Measurements from ENCODE around the gene SRSF9.

The SRSF9 gene

GRCh38 chr12:120457133-120457532 is 12.4 kb downstream of the SRSF9 start:
- H2BK15ac ChIP-seq (ENCODE audit: low read depth, poor library complexity, severe bottlenecking): no peak overlapping the region
- H3K4me1 ChIP-seq (ENCODE audit: control insufficient read depth, insufficient read depth, low read depth, low read length): no peaks in the 10 kb centered on the region
- no peak overlapping the region for H4K8ac ChIP-seq (ENCODE audit: low read length)
- no peak overlapping the region for H2BK5ac ChIP-seq (ENCODE audit: low read depth, low read length, poor library complexity, severe bottlenecking)
- no peak overlapping the region for H3K4me2 ChIP-seq (ENCODE audit: low read length, poor library complexity, severe bottlenecking)
- no peak overlapping the region for H3K4me3 ChIP-seq (ENCODE audit: insufficient read depth in 1 of 2, low read depth in 1 of 2, low read length in 2 of 2)
- H3K9ac ChIP-seq (ENCODE audit: low read length): no peak overlapping the region
- H3K36me3 ChIP-seq (ENCODE audit: control insufficient read depth in 1 of 2, insufficient read depth in 2 of 2, low read depth in 1 of 2, low read length in 2 of 2): peaks cover 50 to 92% of the 10 kb centered on the region in 2 experiments
- no peak overlapping the region for H3K18ac ChIP-seq (ENCODE audit: low read depth in 1 of 2, low read length in 2 of 2)
- no peak overlapping the region for H2AFZ ChIP-seq (ENCODE audit: low read depth, low read length)
- no peak overlapping the region for H3K23ac ChIP-seq (ENCODE audit: low read length in 2 of 2)
- H2BK12ac ChIP-seq (ENCODE audit: low read length in 2 of 2): no peak overlapping the region
- no peak overlapping the region for H3K14ac ChIP-seq (ENCODE audit: low read length in 2 of 2)
- no peak overlapping the region for H2AK5ac ChIP-seq (ENCODE audit: low read length, severe bottlenecking)
- no peak overlapping the region for H2BK120ac ChIP-seq (ENCODE audit: low read depth, low read length)
- H3K4ac ChIP-seq (ENCODE audit: low read depth in 1 of 2, low read length in 2 of 2): no peak overlapping the region
- DNase-seq: no peak
- no peak overlapping the region for H3K27ac ChIP-seq (ENCODE audit: low read length, poor library complexity, severe bottlenecking)
- no peak overlapping the region for H4K91ac ChIP-seq (ENCODE audit: low read length)
- peaks cover 16% of the 10 kb centered on the region for H3K79me1 ChIP-seq (replicated peaks; ENCODE audit: low read length, poor library complexity, severe bottlenecking)
- WGBS: 86% methylated on average over 6 of the region's 6 CpGs
- H3K9me3 ChIP-seq (ENCODE audit: control insufficient read depth, low read length): no peaks in the 10 kb centered on the region
- H3K27me3 ChIP-seq (ENCODE audit: control insufficient read depth in 1 of 2, insufficient read depth in 1 of 2, low read length in 2 of 2): no peaks in the 10 kb centered on the region

DNA sequence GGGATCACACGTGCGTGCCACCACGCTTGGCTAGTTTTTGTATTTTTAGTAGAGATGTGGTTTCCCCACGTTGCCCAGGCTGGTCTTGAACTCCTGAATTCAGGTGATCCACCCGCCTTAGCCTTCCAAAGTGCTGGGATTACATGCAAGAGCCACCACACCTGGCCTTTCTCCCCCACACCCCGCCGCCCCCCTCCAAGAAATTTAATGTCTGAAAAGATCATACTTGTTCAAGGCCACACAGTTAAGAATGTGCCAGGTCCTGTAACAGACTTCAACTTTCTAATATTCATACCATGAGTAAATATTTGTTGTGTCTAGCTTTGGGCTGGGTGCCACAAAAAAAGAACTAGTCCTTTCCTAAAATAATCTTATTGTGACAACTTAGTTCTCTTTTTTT is 14.2 kb downstream of the SRSF9 start:
- WGBS: 100% methylated on average over 4 of the region's 7 CpGs
- no peak overlapping the region for H3K27ac ChIP-seq (ENCODE audit: low read length, poor library complexity, severe bottlenecking)
- no peak overlapping the region for H4K8ac ChIP-seq (ENCODE audit: low read length)
- no peak overlapping the region for H2AK5ac ChIP-seq (ENCODE audit: low read length, severe bottlenecking)
- H3K4ac ChIP-seq (ENCODE audit: low read depth in 1 of 2, low read length in 2 of 2): no peak overlapping the region
- H3K23ac ChIP-seq (ENCODE audit: low read length in 2 of 2): no peak overlapping the region
- H3K4me2 ChIP-seq (ENCODE audit: low read length, poor library complexity, severe bottlenecking): no peak overlapping the region
- no peaks in the 10 kb centered on the region for H3K9me3 ChIP-seq (ENCODE audit: control insufficient read depth, low read length)
- H3K14ac ChIP-seq (ENCODE audit: low read length in 2 of 2): no peak overlapping the region
- no peak overlapping the region for H3K18ac ChIP-seq (ENCODE audit: low read depth in 1 of 2, low read length in 2 of 2)
- no peaks in the 10 kb centered on the region for H3K4me1 ChIP-seq (ENCODE audit: control insufficient read depth, insufficient read depth, low read depth, low read length)
- H3K4me3 ChIP-seq (ENCODE audit: insufficient read depth in 1 of 2, low read depth in 1 of 2, low read length in 2 of 2): no peak overlapping the region
- H2AFZ ChIP-seq (ENCODE audit: low read depth, low read length): no peak overlapping the region
- H3K27me3 ChIP-seq (ENCODE audit: control insufficient read depth in 1 of 2, insufficient read depth in 1 of 2, low read length in 2 of 2): no peaks in the 10 kb centered on the region
- H2BK15ac ChIP-seq (ENCODE audit: low read depth, poor library complexity, severe bottlenecking): no peak overlapping the region
- H2BK12ac ChIP-seq (ENCODE audit: low read length in 2 of 2): no peak overlapping the region
- H3K36me3 ChIP-seq (ENCODE audit: control insufficient read depth in 1 of 2, insufficient read depth in 2 of 2, low read depth in 1 of 2, low read length in 2 of 2): peaks cover 47 to 81% of the 10 kb centered on the region in 2 experiments
- peaks cover 14% of the 10 kb centered on the region for H3K79me1 ChIP-seq (replicated peaks; ENCODE audit: low read length, poor library complexity, severe bottlenecking)
- DNase-seq: no peak
- H4K91ac ChIP-seq (ENCODE audit: low read length): no peak overlapping the region
- no peak overlapping the region for H2BK120ac ChIP-seq (ENCODE audit: low read depth, low read length)
- H3K9ac ChIP-seq (ENCODE audit: low read length): no peak overlapping the region
- H2BK5ac ChIP-seq (ENCODE audit: low read depth, low read length, poor library complexity, severe bottlenecking): no peak overlapping the region

DNA sequence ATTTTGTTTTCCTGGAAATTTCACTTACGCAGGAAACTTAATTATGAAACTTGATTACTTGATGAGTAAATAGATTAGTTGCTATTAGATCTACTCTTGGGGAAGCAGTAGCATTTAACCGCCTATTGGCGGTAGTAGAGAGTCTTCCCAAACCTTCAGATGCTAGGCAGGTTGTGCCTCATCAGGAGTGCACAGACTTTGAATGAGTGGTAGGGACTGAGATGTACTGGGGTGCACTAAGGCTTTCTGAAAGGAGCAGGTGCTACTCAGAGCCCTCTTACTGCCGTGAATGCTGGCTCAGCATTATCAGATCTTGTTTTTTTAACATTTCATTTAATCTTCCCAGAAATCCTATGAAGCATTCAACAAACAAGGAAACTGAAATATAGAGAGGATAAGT is 15.6 kb downstream of the SRSF9 start:
- Histone ChIP-seq H3K9me3 (ENCODE audit: control insufficient read depth, low read length) (no peaks in the 10 kb centered on the region), H3K23ac (ENCODE audit: low read length in 2 of 2) (no peak overlapping the region), H3K4me1 (ENCODE audit: control insufficient read depth, insufficient read depth, low read depth, low read length) (no peaks in the 10 kb centered on the region), H2BK120ac (ENCODE audit: low read depth, low read length) (no peak overlapping the region), H2BK15ac (ENCODE audit: low read depth, poor library complexity, severe bottlenecking) (no peak overlapping the region), H4K8ac (ENCODE audit: low read length) (no peak overlapping the region), H3K4ac (ENCODE audit: low read depth in 1 of 2, low read length in 2 of 2) (no peak overlapping the region), H3K4me3 (ENCODE audit: insufficient read depth in 1 of 2, low read depth in 1 of 2, low read length in 2 of 2) (no peak overlapping the region), H3K4me2 (ENCODE audit: low read length, poor library complexity, severe bottlenecking) (no peak overlapping the region), H3K27ac (ENCODE audit: low read length, poor library complexity, severe bottlenecking) (no peak overlapping the region), H3K14ac (ENCODE audit: low read length in 2 of 2) (no peak overlapping the region), H2BK5ac (ENCODE audit: low read depth, low read length, poor library complexity, severe bottlenecking) (no peak overlapping the region), H2BK12ac (ENCODE audit: low read length in 2 of 2) (no peak overlapping the region), H2AFZ (ENCODE audit: low read depth, low read length) (no peak overlapping the region), H4K91ac (ENCODE audit: low read length) (no peak overlapping the region), H3K36me3 (ENCODE audit: control insufficient read depth in 1 of 2, insufficient read depth in 2 of 2, low read depth in 1 of 2, low read length in 2 of 2) (peaks cover 50 to 80% of the 10 kb centered on the region in 2 experiments), H3K9ac (ENCODE audit: low read length) (no peak overlapping the region), H3K79me1 (replicated peaks; ENCODE audit: low read length, poor library complexity, severe bottlenecking) (peaks cover 14% of the 10 kb centered on the region), H3K27me3 (ENCODE audit: control insufficient read depth in 1 of 2, insufficient read depth in 1 of 2, low read length in 2 of 2) (no peaks in the 10 kb centered on the region), H2AK5ac (ENCODE audit: low read length, severe bottlenecking) (no peak overlapping the region), H3K18ac (ENCODE audit: low read depth in 1 of 2, low read length in 2 of 2) (no peak overlapping the region)
- DNase-seq: peak; percentile 49
- 92% methylated on average over 3 of the region's 4 CpGs for WGBS

GRCh38 chr12:120453060-120453750 is 16.3 kb downstream of the SRSF9 start:
- Histone ChIP-seq H3K23ac (ENCODE audit: low read length in 2 of 2) (no peak overlapping the region), H2BK120ac (ENCODE audit: low read depth, low read length) (no peak overlapping the region), H2AFZ (ENCODE audit: low read depth, low read length) (no peak overlapping the region), H4K8ac (ENCODE audit: low read length) (no peak overlapping the region), H3K4ac (ENCODE audit: low read depth in 1 of 2, low read length in 2 of 2) (no peak overlapping the region), H2AK5ac (ENCODE audit: low read length, severe bottlenecking) (no peak overlapping the region), H3K18ac (ENCODE audit: low read depth in 1 of 2, low read length in 2 of 2) (no peak overlapping the region), H3K79me1 (replicated peaks; ENCODE audit: low read length, poor library complexity, severe bottlenecking) (peaks cover 11% of the 10 kb centered on the region), H3K4me3 (ENCODE audit: insufficient read depth in 1 of 2, low read depth in 1 of 2, low read length in 2 of 2) (no peak overlapping the region), H3K9ac (ENCODE audit: low read length) (no peak overlapping the region), H3K36me3 (ENCODE audit: control insufficient read depth in 1 of 2, insufficient read depth in 2 of 2, low read depth in 1 of 2, low read length in 2 of 2) (peaks cover 48 to 72% of the 10 kb centered on the region in 2 experiments), H3K9me3 (ENCODE audit: control insufficient read depth, low read length) (no peaks in the 10 kb centered on the region), H3K27ac (ENCODE audit: low read length, poor library complexity, severe bottlenecking) (no peak overlapping the region), H4K91ac (ENCODE audit: low read length) (no peak overlapping the region), H3K4me1 (ENCODE audit: control insufficient read depth, insufficient read depth, low read depth, low read length) (peaks cover 2% of the 10 kb centered on the region), H2BK5ac (ENCODE audit: low read depth, low read length, poor library complexity, severe bottlenecking) (no peak overlapping the region), H2BK12ac (ENCODE audit: low read length in 2 of 2) (no peak overlapping the region), H3K4me2 (ENCODE audit: low read length, poor library complexity, severe bottlenecking) (no peak overlapping the region), H3K27me3 (ENCODE audit: control insufficient read depth in 1 of 2, insufficient read depth in 1 of 2, low read length in 2 of 2) (no peaks in the 10 kb centered on the region), H3K14ac (ENCODE audit: low read length in 2 of 2) (no peak overlapping the region), H2BK15ac (ENCODE audit: low read depth, poor library complexity, severe bottlenecking) (no peak overlapping the region)
- DNase-seq: no peak
- 99% methylated on average over 3 of the region's 3 CpGs for WGBS
